Right atrium auricular region (tissue), 2 donors: ENCODE data around the gene RAB15. TPM values are rescaled to one million over a fixed set of nuclear protein-coding genes. Genes with fewer than 3 reads are reported as not detected.
A peak's percentile ranks its signal among the peaks of the same experiment; 100 is the strongest.

ENCODE experiments used
- DNase-seq: peaks from one replicate; pipeline ENCODE4 v3.0.0-alpha.2; 2019; ENCODE audit warnings: low spot score
- H3K27ac ChIP-seq, 2 donors: fragments of 200-600 bp; sonication (generic); 1 replicate in 1 of 2; 2 replicates in 1 of 2; pipeline ENCODE4 v1.5.1; 2016 to 2019
- H3K27me3 ChIP-seq, 2 donors: fragments of 200-600 bp; sonication (generic); one replicate each; pipeline versions ENCODE4 v1.5.1 to v1.6.0; 2017 to 2019
- H3K36me3 ChIP-seq: fragments of 200-600 bp; sonication (generic); one replicate; pipeline ENCODE4 v1.5.1; 2016
- H3K4me1 ChIP-seq, 2 donors: fragments of 200-600 bp; sonication (generic); one replicate each; pipeline versions ENCODE4 v1.5.1 to v1.6.0; 2017 to 2019
- H3K4me3 ChIP-seq, 2 donors: fragments of 200-600 bp; sonication (generic); 1 replicate in 1 of 2; 2 replicates in 1 of 2; pipeline ENCODE4 v1.5.1; 2017 to 2019; ENCODE audit warnings: mild to moderate bottlenecking in 1 of 2, moderate library complexity in 1 of 2
- H3K9me3 ChIP-seq, 2 donors: fragments of 200-600 bp; sonication (generic); one replicate each; pipeline ENCODE4 v1.5.1; 2019
- total RNA-seq, 2 donors: library from RNA; depleted of rRNA; stranded (reverse); fragments of >200 nt; gene quantifications; one replicate each; pipeline ENCODE4 v1.1.0, GENCODE V29; 2016
- TF ChIP-seq, protein P1 (sequence below), 2 donors: fragments of 200-600 bp; sonication (generic); IDR thresholded peaks; one replicate each; pipeline ENCODE4 v1.5.1; 2019; ENCODE audit warnings: antibody characterized with exemption in 2 of 2

RAB15 gene
- total RNA-seq, 2 donors from 2014 or later = 9.8 to 69.0 TPM

- Histone ChIP-seq H3K9me3 (no peaks in the 10 kb centered on the region), H3K27me3 (no peaks in the 10 kb centered on the region), H3K4me3 (no peak overlapping the region), H3K36me3 (no peaks in the 10 kb centered on the region), H3K27ac (no peak overlapping the region), H3K4me1 (peaks cover 0 to 11% of the 10 kb centered on the region in 2 donors)
- TF ChIP-seq, protein P1, sequence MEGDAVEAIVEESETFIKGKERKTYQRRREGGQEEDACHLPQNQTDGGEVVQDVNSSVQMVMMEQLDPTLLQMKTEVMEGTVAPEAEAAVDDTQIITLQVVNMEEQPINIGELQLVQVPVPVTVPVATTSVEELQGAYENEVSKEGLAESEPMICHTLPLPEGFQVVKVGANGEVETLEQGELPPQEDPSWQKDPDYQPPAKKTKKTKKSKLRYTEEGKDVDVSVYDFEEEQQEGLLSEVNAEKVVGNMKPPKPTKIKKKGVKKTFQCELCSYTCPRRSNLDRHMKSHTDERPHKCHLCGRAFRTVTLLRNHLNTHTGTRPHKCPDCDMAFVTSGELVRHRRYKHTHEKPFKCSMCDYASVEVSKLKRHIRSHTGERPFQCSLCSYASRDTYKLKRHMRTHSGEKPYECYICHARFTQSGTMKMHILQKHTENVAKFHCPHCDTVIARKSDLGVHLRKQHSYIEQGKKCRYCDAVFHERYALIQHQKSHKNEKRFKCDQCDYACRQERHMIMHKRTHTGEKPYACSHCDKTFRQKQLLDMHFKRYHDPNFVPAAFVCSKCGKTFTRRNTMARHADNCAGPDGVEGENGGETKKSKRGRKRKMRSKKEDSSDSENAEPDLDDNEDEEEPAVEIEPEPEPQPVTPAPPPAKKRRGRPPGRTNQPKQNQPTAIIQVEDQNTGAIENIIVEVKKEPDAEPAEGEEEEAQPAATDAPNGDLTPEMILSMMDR (IDR thresholded peaks at IDR 0.05) = peak in 1 of 2 donors; percentile 55
- DNase-seq = no peak
Measured at GRCh38 chr14:64910847-64911495, 61.2 kb downstream of the RAB15 start.

DNA sequence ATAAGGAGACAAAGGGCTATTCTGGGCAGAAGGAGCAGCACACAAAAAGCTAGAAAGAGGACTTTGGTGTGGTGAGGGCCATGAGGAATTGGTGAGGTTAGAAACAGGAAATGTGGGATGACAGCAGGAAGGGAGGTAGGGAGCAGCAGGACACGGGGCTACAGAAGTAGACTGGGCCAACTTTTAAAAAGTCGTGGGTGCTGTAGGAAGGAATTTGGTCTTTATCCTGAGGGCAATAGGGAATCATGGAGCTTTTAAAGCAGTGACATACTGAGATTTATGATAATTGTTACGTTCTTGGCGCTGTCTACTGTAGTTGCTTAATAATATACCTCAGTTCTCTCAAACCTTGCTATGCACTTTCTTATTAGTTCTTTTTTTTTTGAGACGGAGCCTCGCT, 66.1 kb downstream of the RAB15 start:
- no peak for DNase-seq
- H3K27ac ChIP-seq = no peak overlapping the region
- no peaks in the 10 kb centered on the region for H3K27me3 ChIP-seq
- TF ChIP-seq, protein P1 (IDR thresholded peaks at IDR 0.05) = no peak
- H3K9me3 ChIP-seq = no peaks in the 10 kb centered on the region
- no peaks in the 10 kb centered on the region for H3K4me1 ChIP-seq
- H3K36me3 ChIP-seq = no peaks in the 10 kb centered on the region
- no peak overlapping the region for H3K4me3 ChIP-seq

GRCh38 chr14:64899958-64900357, 72.2 kb downstream of the RAB15 start:
- H3K4me1 ChIP-seq = no peaks in the 10 kb centered on the region
- H3K4me3 ChIP-seq = no peak overlapping the region
- H3K9me3 ChIP-seq = no peaks in the 10 kb centered on the region
- H3K27ac ChIP-seq = no peak overlapping the region
- TF ChIP-seq, protein P1 (IDR thresholded peaks at IDR 0.05) = no peak
- H3K36me3 ChIP-seq = no peaks in the 10 kb centered on the region
- no peak for DNase-seq
- no peaks in the 10 kb centered on the region for H3K27me3 ChIP-seq

Other genes with a start within 250 kb of the RAB15 start
- gene SPTB, start 92.4 kb downstream of the RAB15 start, total RNA-seq = 100 to 1,000 TPM in 1 of 2 donors, 10 to 100 TPM in 1; 84.4 to 102 TPM
- gene CHURC1, start 57.9 kb downstream of the RAB15 start, total RNA-seq = 100 to 1,000 TPM in 1 of 2 donors, 10 to 100 TPM in 1; 70.9 to 102 TPM
- not detected for gene GPX2, start 29.6 kb downstream of the RAB15 start, total RNA-seq
- 10 to 100 TPM; 11.2 to 14.2 TPM for gene FNTB, start 14.6 kb upstream of the RAB15 start, total RNA-seq
- 10 to 100 TPM; 37.0 to 67.5 TPM for gene MAX, start 130.2 kb upstream of the RAB15 start, total RNA-seq